ENCODE data around the gene ZNF729.

ZNF729 gene

DNA sequence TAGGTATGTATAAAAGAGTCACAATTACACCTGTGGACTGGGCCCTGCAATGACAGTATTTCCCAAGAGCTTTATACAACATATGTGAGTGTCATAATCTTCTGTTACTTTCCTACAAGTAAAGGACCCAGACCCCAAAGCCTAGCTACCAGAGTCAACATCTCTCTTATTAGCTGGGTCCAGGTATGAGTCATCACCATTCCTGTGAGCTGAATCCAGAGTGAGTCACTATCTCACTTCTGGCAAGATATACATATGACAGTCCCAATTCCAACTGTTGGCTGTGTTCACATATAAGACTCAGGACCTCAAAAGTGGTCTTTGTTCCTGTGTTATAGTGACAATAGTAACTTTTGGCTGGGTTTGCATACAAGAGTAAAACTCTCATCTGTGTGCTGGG lies 46.7 kb downstream of the ZNF729 start:
- Histone ChIP-seq H3K4me3 (no peak overlapping the region), H3K9me3 (no peaks in the 10 kb centered on the region), H3K27me3 (no peaks in the 10 kb centered on the region), H3K36me3 (no peaks in the 10 kb centered on the region), H3K4me1 (no peaks in the 10 kb centered on the region), H3K27ac (no peak overlapping the region)
- intact Hi-C loops (cut with DNase I; ENCODE audit: low total_unique reads), result no loop called here
- TF ChIP-seq, protein P1, sequence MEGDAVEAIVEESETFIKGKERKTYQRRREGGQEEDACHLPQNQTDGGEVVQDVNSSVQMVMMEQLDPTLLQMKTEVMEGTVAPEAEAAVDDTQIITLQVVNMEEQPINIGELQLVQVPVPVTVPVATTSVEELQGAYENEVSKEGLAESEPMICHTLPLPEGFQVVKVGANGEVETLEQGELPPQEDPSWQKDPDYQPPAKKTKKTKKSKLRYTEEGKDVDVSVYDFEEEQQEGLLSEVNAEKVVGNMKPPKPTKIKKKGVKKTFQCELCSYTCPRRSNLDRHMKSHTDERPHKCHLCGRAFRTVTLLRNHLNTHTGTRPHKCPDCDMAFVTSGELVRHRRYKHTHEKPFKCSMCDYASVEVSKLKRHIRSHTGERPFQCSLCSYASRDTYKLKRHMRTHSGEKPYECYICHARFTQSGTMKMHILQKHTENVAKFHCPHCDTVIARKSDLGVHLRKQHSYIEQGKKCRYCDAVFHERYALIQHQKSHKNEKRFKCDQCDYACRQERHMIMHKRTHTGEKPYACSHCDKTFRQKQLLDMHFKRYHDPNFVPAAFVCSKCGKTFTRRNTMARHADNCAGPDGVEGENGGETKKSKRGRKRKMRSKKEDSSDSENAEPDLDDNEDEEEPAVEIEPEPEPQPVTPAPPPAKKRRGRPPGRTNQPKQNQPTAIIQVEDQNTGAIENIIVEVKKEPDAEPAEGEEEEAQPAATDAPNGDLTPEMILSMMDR (IDR thresholded peaks at IDR 0.05), result no peak
- no peak for DNase-seq

DNA sequence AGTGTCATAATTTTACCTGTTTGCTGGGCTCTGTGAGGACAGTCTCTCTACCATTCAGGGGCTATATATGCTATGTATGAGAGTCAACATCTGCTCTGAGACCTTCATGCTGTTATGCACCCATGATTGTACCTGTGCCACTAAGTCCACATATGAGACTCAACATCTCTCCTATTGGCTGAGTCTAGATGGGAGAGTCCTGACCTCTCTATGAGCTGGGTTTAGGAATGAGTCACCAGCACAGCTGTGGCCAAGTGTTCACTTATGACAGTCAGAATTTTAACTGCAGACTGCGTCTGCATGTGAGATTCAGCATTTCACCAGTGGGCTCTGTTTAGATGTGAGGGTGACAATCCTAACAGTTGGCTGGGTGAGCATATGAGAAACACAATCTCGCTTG lies 49.5 kb downstream of the ZNF729 start:
- H3K9me3 ChIP-seq, result no peaks in the 10 kb centered on the region
- H3K4me1 ChIP-seq, result no peaks in the 10 kb centered on the region
- H3K36me3 ChIP-seq, result no peaks in the 10 kb centered on the region
- no peaks in the 10 kb centered on the region for H3K27me3 ChIP-seq
- intact Hi-C loops (cut with DNase I; ENCODE audit: low total_unique reads), result no loop called here
- no peak for DNase-seq
- TF ChIP-seq, protein P1 (IDR thresholded peaks at IDR 0.05), result no peak
- no peak overlapping the region for H3K27ac ChIP-seq
- H3K4me3 ChIP-seq, result no peak overlapping the region

DNA sequence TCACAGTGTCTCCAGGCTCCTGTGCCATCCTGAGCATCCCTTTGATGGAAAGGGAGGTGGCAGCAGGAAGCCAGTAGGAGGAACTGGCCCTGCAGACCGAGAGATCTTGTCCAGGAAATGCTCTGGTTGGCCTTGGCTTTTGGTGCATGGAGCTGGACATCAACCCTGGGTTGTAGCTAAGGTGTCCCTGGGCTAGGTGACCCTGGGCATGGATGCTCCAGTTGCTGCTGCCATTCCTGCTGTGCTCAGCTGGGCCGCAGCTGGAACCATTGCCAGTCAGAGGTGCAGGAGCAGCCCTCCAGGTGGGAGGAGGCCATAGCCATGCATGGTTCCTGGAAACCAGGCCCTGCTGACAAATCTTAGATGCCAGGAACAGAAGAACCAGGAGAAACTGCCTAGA lies 68.4 kb downstream of the ZNF729 start:
- TF ChIP-seq, protein P1 (IDR thresholded peaks at IDR 0.05), result no peak
- Histone ChIP-seq H3K27me3 (no peaks in the 10 kb centered on the region), H3K27ac (no peak overlapping the region), H3K9me3 (no peaks in the 10 kb centered on the region), H3K4me3 (no peak overlapping the region), H3K4me1 (no peaks in the 10 kb centered on the region), H3K36me3 (no peaks in the 10 kb centered on the region)
- no peak for DNase-seq
- intact Hi-C loops (cut with DNase I; ENCODE audit: low total_unique reads), result no loop called here

All from tibial artery (tissue), 4 donors.